LNCAP (cell line): Measurements from ENCODE around the gene CD302.

ENCODE experiments used
- TF ChIP-seq, protein P1 (sequence below): fragments of 450-650 bp; IDR thresholded peaks from 2 replicates; pipeline ENCODE4 v1.5.1; 2017; ENCODE audit warnings: mild to moderate bottlenecking

Gene CD302

DNA sequence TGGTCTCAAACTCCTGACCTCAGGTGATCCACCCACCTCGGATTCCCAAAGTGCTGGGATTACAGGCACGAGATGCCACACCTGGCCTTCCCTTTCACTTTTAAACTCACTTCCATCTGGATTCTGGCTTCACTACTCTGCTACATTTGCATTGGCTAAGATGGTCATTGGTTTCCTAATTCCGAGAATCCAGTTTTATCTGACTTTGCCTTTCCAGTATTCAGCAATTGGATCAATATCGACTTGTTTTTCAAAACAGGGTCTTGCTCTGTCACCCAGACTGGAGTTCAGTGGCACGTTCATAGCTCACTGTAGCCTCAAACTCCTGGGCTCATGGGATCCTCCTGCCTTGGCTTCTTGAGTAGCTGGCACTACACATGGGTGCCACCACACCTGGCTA is 4.7 kb upstream of the CD302 start:
- TF ChIP-seq, protein P1, sequence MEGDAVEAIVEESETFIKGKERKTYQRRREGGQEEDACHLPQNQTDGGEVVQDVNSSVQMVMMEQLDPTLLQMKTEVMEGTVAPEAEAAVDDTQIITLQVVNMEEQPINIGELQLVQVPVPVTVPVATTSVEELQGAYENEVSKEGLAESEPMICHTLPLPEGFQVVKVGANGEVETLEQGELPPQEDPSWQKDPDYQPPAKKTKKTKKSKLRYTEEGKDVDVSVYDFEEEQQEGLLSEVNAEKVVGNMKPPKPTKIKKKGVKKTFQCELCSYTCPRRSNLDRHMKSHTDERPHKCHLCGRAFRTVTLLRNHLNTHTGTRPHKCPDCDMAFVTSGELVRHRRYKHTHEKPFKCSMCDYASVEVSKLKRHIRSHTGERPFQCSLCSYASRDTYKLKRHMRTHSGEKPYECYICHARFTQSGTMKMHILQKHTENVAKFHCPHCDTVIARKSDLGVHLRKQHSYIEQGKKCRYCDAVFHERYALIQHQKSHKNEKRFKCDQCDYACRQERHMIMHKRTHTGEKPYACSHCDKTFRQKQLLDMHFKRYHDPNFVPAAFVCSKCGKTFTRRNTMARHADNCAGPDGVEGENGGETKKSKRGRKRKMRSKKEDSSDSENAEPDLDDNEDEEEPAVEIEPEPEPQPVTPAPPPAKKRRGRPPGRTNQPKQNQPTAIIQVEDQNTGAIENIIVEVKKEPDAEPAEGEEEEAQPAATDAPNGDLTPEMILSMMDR: no peak

DNA sequence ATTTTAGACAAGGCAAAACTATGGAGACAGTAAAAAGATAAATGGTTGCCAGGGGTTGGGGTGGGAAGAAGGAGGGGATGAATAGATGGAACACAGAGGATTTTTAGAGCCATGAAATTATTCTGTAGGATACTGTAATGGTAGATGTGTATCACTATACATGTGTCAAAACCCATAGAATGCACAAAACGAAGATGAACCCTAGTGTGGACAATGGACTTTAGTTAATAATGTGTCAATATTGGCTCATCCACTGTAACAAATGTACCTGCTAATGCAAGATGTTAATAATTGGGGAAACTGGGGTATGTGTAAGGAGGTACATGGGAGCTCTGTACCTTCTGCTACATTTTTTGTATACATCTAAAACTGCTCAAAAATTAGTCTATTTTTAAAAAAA is 1.8 kb upstream of the CD302 start:
- TF ChIP-seq, protein P1: no peak

DNA sequence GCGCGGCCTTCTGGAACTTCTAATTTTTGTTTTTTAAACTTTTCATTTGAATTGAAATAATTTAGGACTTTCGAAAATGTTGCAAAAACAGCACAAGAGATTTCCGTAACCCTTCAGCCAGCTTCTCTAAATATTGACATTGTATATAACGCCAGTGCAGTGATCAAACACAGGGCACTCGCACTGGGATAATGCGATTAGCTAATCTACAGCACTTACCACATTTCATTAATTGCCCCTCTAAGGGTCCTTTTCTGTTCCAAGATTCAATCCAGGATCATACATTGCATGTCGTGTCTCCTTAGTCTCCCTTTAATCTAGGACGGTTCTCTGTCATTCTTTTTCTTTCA is 343 bp upstream of the CD302 start:
- TF ChIP-seq, protein P1: no peak

DNA sequence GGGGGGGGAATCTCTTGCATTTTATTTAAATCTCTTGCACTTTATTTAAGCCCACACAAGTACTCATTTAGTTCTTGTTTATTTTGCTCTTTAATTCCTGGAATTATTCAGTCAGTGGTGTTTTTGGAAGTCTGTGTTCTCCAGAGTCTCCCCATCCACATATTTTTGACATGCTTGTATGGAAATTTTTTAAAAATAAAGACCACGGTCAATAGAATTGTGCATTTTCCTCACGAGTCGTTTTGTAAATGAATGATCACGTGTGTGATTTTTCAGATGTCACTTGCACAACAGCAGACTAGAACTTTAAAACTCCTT is 824 bp downstream of the CD302 start:
- TF ChIP-seq, protein P1: no peak

DNA sequence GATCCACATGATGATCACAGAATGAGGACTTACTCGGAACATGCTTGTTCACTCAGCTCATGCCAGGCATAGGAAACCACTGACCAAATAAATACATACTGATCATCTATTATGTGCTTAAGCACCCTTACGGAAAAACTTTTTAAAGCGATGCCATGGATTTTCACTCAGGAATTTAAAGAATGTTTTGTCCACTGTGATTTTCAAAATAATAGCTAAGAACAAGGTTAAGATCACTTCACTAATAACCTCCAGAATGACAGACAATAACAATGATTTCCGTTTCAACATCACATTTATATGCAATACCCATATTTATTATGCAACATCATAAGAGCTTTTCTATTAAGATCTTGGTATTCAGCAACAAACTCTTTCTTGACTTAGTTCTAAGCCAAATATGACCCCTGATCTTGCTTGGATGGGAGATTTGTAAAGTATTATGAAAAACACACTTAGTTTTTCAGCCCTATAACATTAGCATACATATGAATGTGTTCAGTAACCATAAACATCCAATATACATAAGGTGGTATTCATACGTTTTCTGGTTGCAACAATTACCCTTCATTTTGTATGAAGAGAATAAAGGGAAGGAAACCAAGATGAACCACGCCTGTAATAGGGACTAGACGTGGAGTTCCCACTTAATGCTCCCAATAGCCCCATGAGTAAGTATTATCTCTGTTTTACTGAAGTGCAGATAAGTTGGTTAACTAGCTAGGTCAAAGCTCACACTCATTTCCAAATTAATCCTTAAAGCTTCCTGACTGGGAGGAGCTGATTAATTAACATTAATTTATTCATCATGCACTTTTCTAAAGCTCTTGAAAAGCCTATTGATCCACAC is 1.9 kb downstream of the CD302 start:
- TF ChIP-seq, protein P1: no peak

DNA sequence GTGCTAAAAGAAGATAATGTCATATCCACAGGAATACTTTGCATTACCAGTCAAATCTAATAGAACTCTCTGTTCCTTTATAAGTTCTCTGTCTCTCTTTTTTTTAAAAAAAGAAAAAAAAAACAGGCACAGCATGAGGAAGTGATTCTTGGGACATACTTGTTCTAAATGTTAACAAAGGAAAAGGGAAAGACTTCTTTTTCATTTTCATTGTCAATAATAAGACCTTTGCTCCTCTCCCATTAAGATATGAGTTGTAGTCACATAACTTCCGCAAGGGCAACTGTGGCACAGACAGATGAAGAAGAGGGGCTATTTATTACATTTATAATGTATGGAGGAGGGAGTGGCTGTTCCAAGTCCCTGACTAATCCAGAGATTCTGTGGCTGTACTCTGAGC is 4.7 kb downstream of the CD302 start:
- TF ChIP-seq, protein P1: no peak

DNA sequence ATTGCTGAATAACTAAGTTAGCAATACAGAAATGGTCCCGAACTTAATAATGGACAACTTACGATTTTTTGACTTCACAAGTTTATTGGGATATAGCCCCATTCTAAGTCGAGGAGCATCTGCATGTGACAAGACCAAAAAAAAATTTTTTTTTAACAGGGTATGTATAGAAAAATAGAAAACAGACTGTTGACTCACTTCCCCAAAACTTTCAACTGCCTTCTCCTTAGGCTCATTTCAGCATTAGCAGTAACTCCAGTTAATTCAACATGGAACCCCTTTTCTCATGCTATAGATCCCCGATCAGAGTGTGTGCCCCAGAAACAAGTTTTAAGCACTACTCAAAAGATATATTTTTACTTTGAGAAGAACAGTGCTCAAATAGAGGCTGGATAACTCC is 5.4 kb downstream of the CD302 start:
- TF ChIP-seq, protein P1: no peak

DNA sequence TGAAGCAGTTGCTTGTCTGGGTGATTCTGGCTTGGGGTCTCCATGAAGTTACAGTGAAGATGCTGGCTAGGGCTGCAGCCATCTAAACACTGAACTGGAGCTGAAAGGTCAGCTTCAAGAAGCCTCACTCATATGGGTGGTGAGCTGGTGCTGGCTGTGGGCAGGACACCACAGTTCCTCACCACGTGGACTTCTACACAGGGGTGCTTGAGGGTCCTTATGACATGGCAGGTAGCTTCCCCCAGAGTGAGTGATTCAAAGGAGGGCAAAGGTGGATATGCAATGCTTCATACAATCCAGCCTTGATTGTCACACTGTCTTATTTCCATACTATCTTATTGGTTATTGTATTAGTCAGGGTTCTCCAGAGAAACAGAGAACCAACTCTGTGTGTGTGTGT is 6.0 kb downstream of the CD302 start:
- TF ChIP-seq, protein P1: no peak
